Sigmoid colon (tissue), 7 donors: ENCODE results near the gene CBY3. TPM values are rescaled to one million over a fixed set of nuclear protein-coding genes. Genes with fewer than 3 reads are reported as not detected.
"Not testable (repeated sequence)": the region's sequence is repeated elsewhere in the genome, so short reads cannot be mapped to it uniquely, and the experiment has no call there.

Experiments
- DNase-seq: peaks from one replicate; pipeline ENCODE4 v3.0.0-alpha.2; 2019
- H3K27ac ChIP-seq, 4 donors: fragments of 200-600 bp; sonication (generic); one replicate each; pipeline ENCODE4 v1.5.1; 2016 to 2019; ENCODE audit warnings: mild to moderate bottlenecking in 1 of 4
- H3K27me3 ChIP-seq, 3 donors: fragments of 200-600 bp; sonication (generic); one replicate each; pipeline ENCODE4 v1.5.1; 2019; ENCODE audit warnings: mild to moderate bottlenecking in 1 of 3
- H3K36me3 ChIP-seq, 4 donors: fragments of 200-600 bp; sonication (generic); one replicate each; pipeline ENCODE4 v1.5.1; 2016 to 2019
- H3K4me1 ChIP-seq, 4 donors: fragments of 200-600 bp; sonication (generic); one replicate each; pipeline ENCODE4 v1.5.1; 2017 to 2019
- H3K4me3 ChIP-seq, 4 donors: fragments of 200-600 bp; sonication (generic); one replicate each; pipeline ENCODE4 v1.5.1; 2017 to 2019; ENCODE audit warnings: mild to moderate bottlenecking in 2 of 4, moderate library complexity in 1 of 4
- H3K9me3 ChIP-seq, 4 donors: fragments of 200-600 bp in 3 of 4; sonication (generic) in 3 of 4; one replicate each; pipeline versions ENCODE4 v1.5.1 to v1.6.1; 2013 to 2019
- CTCF ChIP-seq, 4 experiments: fragments of 450-650 bp in 3 of 4; fragments of 200-600 bp in 1 of 4; IDR thresholded peaks; one replicate each; pipeline ENCODE4 v1.5.1; 2016 to 2019; ENCODE audit warnings: antibody characterized with exemption in 4 of 4, mild to moderate bottlenecking in 3 of 4, moderate library complexity in 2 of 4
- EP300 ChIP-seq, 4 donors: sonication (generic); formaldehyde crosslinking; IDR thresholded peaks; one replicate each; pipeline ENCODE4 v1.6.1; 2017; ENCODE audit warnings: antibody characterized with exemption in 4 of 4
- POLR2A ChIP-seq, 2 donors: fragments of 450-650 bp; IDR thresholded peaks; one replicate each; pipeline ENCODE4 v1.6.1; 2016; ENCODE audit warnings: antibody characterized with exemption in 2 of 2, mild to moderate bottlenecking in 2 of 2, moderate library complexity in 2 of 2
- POLR2AphosphoS5 ChIP-seq, 4 donors: sonication (generic); formaldehyde crosslinking; IDR thresholded peaks; one replicate each; pipeline ENCODE4 v1.6.1; 2017; ENCODE audit warnings: antibody characterized with exemption in 4 of 4
- WGBS, 2 donors: extraction: QIAGEN DNeasy Blood & Tissue Kit; methylation state at CpG; one replicate each; pipeline ENCODE4 v1.1.7; 2013; 5-methylcytosine and 5-hydroxymethylcytosine counted together
- intact Hi-C: fragments of 100-400 bp; cut with DNase I; formaldehyde crosslinking; loops from one replicate; pipeline ENCODE4 v1.15.1; 2023
- polyA plus RNA-seq, 3 donors: library from polyadenylated mRNA; stranded (reverse); fragments of 200-250 nt; gene quantifications; one replicate each; pipeline ENCODE4 v1.2.3, GENCODE V29; 2013
- total RNA-seq, 4 donors: library from RNA; depleted of rRNA; stranded (reverse); fragments of >200 nt; gene quantifications; one replicate each; pipeline ENCODE4 v1.1.0, GENCODE V29; 2016
- donor health status: healthy with polysubstance abuse.
- donor health status: Bipolar disorder and iron deficiency.
- donor health status: healthy.

Gene CBY3
- total and polyA plus RNA-seq, 7 donors: 0.13 to 0.66 TPM; not detected in 5

GRCh38 chr5:179697108-179697507, 16.3 kb upstream of the CBY3 start:
- intact Hi-C loops: no loop called here
- no peaks in the 10 kb centered on the region for H3K9me3 ChIP-seq
- 95% methylated on average over 2 of the region's 2 CpGs for WGBS, 2 donors
- peak; percentile 17 for DNase-seq
- peaks cover 0 to 43% (median 30%) of the 10 kb centered on the region in 4 donors for H3K4me1 ChIP-seq
- H3K36me3 ChIP-seq: no peaks in the 10 kb centered on the region
- no peak for TF ChIP-seq CTCF (IDR thresholded peaks at IDR 0.05)
- no peak for TF ChIP-seq POLR2A (IDR thresholded peaks at IDR 0.05)
- no peak for TF ChIP-seq POLR2AphosphoS5 (IDR thresholded peaks at IDR 0.05)
- peak overlapping the region; percentile 93 to 98 (median 96) for H3K27ac ChIP-seq
- H3K27me3 ChIP-seq: no peaks in the 10 kb centered on the region
- no peak overlapping the region for H3K4me3 ChIP-seq

- H3K27ac ChIP-seq: peak overlapping the region in 3 of 4 donors; percentile 93 to 98 (median 96)
- 25 to 56% methylated on average over 3 of the region's 3 CpGs for WGBS, 2 donors
These were observed 15.8 kb upstream of the CBY3 start for GRCh38 chr5:179696603-179697002.

GRCh38 chr5:179694561-179694960, 13.7 kb upstream of the CBY3 start:
- Histone ChIP-seq H3K27me3 (no peaks in the 10 kb centered on the region), H3K36me3 (no peaks in the 10 kb centered on the region), H3K4me1 (peaks cover 0 to 18% (median 15%) of the 10 kb centered on the region in 4 donors), H3K9me3 (no peaks in the 10 kb centered on the region), H3K27ac (no peak overlapping the region), H3K4me3 (no peak overlapping the region)
- no peak for DNase-seq
- intact Hi-C loops: no loop called here
- WGBS, 2 donors: 91 to 92% methylated on average over 6 of the region's 6 CpGs
- TF ChIP-seq POLR2AphosphoS5 (IDR thresholded peaks at IDR 0.05) (no peak), CTCF (IDR thresholded peaks at IDR 0.05) (no peak), POLR2A (IDR thresholded peaks at IDR 0.05) (no peak), EP300 (IDR thresholded peaks at IDR 0.05) (no peak)

More at GRCh38 chr5:179696603-179697002, 15.8 kb upstream of the CBY3 start:
- Histone ChIP-seq H3K4me3 (no peak overlapping the region), H3K27me3 (no peaks in the 10 kb centered on the region), H3K4me1 (peaks cover 0 to 38% (median 30%) of the 10 kb centered on the region in 4 donors), H3K9me3 (no peaks in the 10 kb centered on the region), H3K36me3 (no peaks in the 10 kb centered on the region)
- intact Hi-C loops: no loop called here
- TF ChIP-seq EP300 (IDR thresholded peaks at IDR 0.05) (no peak), POLR2A (IDR thresholded peaks at IDR 0.05) (no peak)
- DNase-seq: no peak

GRCh38 chr5:179689212-179689611, 8.4 kb upstream of the CBY3 start:
- 84 to 91% methylated on average over 9 of the region's 9 CpGs for WGBS, 2 donors
- intact Hi-C loops: not testable (repeated sequence)

GRCh38 chr5:179680014-179680779, 637 bp downstream of the CBY3 start:
- Histone ChIP-seq H3K27ac (no peak overlapping the region), H3K27me3 (no peaks in the 10 kb centered on the region), H3K36me3 (no peaks in the 10 kb centered on the region), H3K9me3 (no peaks in the 10 kb centered on the region), H3K4me1 (peaks cover 0 to 28% (median 22%) of the 10 kb centered on the region in 4 donors), H3K4me3 (no peak overlapping the region)
- no peak for DNase-seq
- 84 to 85% methylated on average over 9 of the region's 9 CpGs for WGBS, 2 donors
- no peak for TF ChIP-seq POLR2AphosphoS5 (IDR thresholded peaks at IDR 0.05)
- no peak for TF ChIP-seq CTCF (IDR thresholded peaks at IDR 0.05)
- no peak for TF ChIP-seq POLR2A (IDR thresholded peaks at IDR 0.05)
- no peak for TF ChIP-seq EP300 (IDR thresholded peaks at IDR 0.05)
- intact Hi-C loops: no loop called here

More at GRCh38 chr5:179689212-179689611, 8.4 kb upstream of the CBY3 start:
- not testable (repeated sequence) for H3K27me3 ChIP-seq, DNase-seq, H3K4me1 ChIP-seq, H3K27ac ChIP-seq, H3K4me3 ChIP-seq, H3K36me3 ChIP-seq, H3K9me3 ChIP-seq
